NCI-H345 (cell line): Measurements from ENCODE around the gene NUDT1.

Experiments
- DNase-seq: peaks from one replicate; lab custom pipeline; 2025; lab: John Stamatoyannopoulos, UW

Gene NUDT1

DNA sequence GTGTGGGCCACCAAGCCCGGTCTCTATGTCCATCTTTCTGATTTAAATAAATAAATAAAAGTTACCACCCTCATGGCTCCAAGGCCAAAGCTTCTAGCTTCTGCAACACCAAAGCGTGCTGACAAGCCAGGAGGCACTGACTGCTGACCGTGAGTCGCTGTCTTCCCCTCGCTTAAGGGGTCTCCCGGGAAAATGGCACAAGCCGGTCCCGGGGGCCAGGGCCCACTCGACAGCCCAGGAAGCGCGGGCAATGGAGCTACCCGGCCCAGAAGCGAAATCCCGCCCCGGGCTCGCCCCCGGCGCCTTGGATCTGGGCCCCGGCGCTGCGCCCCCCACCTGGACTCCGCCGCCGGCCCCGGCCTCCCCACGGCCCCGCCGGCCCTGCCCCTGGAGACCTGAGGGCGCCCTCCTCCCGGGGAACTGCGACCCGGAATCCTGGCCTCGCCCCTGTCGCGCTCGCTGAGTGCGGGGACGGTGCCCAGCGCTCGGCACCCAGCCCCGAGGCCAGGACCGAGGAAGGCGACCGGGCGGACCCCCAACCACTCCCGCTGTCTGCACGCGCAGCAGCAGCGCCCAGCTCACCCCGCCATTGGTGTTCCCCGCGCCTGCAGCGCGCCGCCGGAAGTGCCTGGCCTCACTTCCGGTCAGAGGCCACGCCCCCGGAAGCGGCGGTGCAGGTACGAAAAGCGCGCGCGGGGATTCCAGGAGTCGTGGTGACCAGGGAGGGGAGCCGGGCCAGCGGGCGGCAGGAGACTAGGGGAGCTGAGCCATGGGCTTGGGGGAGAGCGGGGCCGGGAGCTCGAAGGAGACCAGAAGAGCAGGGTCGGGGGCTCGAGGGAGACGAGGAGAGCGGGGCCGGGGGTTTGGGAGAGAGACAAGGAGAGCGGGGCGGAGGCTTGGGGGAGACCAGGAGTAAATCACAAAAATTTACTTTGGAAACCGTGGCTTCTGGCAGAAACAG lies at the start of gene NUDT1, which contains the start of gene MRM2:
NUDT1 (plus strand) TSS at position 647 of the 961 bp plus-strand sequence. CDS start 2,349 bp downstream, outside the sequence.
MRM2 (minus strand) TSS at position 626 of the 961 bp plus-strand sequence; CDS start at position 590, 36 bp downstream.
- peak; percentile 79 for DNase-seq

DNA sequence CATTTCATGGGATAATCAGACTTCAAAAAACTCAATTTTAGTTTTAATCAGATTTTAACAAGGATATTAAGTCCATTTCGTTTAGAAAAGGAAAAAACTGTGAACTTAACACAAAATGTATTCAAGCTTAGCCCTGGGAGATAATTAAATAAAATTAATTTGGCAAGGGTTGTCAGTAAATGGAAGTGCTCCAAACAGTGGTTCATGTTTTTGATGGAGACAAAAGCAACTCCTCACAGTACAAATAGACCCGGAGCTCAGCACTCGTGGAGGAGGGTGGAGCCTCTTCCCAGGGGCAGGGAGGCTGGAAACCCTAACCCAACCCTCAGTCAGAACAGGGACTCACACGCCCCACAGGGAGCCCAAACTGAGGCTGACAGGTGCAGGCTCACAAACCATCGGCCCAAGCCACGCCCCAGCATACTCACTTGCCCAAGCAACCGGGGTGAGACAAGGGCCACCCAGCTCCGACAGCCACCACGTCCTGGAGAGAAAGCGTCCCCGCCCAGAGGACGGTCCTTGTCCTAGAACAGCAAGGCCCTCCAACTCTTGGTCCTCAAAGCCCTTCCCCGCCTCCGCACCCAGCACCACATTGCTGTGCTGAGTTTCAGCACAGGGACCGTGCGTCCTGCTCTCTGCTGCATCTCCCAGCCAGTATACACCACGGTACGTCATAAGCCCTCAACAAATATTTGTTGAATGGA lies 49.0 kb upstream of the NUDT1 start:
- DNase-seq: peak; percentile 85

DNA sequence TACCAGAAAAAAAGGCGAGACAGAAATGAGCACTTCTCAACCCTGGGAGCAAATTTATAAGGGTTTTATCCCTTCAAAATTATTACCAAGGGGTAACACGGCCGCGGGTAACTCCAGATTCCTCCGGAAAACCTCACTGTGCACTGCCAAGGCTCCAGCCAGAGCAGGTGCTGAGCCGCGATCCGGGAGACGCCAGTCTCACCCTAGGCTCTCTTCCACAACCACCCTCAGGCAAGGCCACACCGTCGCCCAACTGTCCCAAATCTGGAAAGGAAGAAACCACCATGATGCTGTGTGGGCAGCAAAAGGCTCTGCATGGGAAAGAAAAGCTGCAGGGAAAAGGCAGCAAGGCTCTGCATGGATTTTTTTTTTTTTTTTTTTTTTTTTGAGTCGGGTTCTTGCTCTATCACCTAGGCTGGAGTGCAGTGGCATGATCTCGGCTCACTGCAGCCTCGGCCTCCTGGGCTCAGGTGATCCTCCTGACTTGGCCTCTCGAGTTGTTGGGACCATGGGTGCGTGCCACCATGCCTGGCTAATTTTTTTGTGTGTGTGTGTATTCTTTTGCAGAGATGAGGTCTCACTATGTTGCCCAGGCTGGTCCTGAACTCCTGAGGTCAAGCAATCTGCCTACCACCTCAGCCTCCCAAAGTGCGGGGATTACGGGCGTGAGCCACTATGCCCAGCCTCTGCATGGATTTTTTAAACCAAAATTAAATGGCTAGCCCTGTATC lies 48.3 kb upstream of the NUDT1 start:
- DNase-seq: no peak

DNA sequence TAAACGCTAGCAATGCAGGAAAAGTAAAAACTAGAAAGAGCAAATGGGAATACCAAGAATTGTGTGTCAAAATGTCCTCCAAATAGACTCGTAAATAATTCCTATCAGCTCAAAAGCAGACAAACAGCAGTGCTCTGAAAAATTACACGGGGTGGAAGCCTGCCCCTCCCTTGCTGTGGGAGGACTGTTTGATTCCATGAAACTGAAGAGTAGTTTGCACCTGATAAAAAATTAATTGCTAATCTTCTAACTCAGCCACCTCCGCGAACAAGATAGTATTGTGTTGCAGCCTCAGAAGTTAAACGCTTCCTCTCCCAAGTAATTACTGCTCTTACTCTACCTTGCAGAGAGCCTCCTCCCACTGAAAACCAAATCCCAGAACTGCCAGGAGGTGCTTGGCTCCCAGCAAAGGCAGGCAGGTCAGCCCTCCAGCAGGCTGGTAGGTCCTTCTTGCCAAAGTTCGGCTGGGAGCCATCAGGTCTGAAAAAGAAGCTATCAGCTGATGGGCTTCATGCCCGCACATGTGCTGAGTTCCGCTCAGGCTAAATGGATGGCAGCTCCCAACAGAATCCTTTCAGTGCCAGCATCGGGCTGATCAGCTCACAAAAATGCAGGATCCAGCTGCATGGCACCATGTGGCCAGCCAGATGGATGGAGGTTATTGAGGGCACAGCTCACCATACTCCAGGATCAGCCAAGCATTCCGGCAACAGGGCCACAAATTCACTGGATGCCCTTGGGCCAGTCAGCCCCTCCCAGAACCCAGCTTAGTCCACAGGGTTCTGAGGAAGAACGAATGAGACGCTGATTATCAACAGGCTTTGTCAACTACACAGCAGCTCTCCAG lies 46.4 kb upstream of the NUDT1 start:
- peak; percentile 66 for DNase-seq

DNA sequence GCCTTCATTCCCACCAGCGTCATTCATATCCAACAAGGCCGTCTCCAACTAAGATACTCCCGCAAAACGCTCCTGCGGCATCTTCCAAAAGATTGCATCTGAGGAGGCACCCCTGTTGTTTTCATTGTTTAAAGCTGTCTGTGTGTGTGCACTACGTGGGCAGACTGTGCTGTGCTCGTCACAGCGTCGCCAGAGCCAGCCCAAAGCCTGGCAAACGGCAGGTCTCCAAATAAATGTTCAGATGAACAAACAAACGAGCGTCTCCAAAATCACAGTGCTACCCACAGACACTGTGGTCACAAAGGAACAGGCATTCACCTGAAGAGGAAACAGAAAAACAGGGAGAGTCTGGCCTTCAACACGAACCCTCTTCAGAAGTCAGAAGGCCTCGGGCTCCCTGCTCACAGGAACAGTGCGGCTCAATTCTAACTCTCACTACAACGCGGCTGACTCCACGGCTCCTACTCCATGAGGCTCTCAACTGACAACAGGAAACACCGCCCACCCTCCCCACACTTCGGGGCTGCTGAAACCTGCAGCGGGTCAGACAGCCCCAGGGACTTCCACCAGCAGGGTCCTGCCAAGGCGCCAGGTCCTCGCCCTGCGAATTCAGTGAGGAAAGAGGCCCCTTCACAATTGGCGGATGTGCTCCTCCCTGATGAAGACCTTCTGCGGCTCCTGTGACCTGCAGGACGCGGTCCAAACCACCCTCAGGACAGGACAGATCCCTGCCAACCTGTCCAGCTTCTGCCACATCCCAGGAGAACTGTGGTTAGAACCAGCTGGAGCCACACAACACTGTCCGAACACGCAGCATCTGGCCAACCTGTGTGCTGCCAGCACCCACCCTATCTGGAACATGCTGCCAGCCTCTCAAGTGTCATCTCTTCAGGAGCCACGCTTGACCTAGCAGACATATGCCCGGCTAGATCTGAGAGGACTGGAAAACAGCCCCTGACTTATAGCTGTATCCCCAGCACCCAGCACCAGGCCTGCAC lies 45.3 kb upstream of the NUDT1 start:
- DNase-seq: peak; percentile 48

DNA sequence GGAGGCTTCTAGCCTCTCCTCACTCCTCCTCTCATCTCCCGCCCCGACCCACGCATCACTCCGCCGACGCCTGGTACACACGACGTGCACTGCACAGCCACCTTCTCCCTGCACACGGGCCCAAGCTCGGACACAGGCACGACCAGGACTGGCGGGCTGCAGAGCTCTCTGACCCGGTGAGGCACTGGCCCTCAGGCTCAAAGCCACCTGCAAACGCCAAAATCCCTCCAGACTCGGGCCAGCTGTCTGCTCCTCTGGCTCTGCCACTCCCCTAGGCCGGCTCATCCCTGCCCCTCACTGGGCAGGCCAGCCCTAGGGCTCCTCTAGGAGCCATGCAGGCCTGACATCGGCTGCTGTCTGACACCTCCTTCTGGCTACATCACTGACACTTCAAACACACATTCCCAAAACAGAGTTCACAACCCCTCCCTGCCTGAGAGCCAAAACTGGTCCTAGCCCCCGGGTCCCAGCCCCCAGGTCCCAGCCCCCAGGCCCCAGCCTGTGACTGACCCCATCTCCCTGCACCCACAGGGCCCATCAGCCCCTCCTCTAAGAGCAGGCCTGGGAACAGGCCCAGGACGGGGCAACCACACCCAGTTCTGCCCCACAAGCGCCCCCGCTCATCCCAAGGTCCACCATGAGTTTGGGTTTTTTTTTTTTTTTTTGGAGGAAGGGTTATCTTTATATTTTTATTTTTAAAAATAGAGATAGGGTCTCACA lies 44.4 kb upstream of the NUDT1 start:
- DNase-seq: no peak

DNA sequence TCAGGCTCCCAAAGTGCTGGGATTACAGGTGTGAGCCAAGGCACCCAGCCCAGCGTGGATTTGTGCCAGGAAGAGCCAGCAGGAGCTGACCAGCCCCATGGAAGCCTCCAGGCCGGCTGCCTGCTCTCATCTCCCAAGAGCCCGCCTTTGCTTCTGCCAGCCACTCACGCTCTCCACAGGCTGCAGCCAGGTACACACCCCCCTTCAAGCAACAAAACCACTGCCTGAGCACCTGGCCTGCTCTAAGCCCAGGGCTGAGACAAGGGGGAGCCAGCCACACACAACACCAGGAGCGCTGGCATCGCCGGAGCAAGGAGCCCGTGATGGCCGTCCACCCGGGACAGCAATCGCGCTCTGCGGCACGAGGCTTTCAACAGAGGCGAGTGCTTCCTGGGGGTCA lies 43.8 kb upstream of the NUDT1 start:
- DNase-seq: peak; percentile 89

DNA sequence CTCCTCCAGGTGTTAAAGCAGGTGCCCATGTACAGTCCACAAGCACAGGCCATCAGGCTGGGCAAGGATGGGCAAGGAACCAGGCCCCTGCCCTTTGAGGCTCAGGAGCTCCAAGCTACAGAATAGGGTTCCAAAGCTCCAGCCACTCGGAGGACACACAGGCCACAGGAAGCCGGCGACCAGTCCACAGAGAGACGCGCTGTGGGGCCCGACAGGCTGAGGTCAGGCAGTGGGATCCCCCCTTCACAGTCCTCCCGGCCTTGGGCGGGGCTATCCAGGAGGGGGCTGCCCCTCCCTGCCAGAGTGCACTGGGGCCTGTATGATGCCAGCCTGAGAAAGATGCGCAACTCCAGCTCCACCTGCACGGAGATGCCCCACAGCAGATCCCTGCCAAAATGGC lies 43.3 kb upstream of the NUDT1 start:
- no peak for DNase-seq

DNA sequence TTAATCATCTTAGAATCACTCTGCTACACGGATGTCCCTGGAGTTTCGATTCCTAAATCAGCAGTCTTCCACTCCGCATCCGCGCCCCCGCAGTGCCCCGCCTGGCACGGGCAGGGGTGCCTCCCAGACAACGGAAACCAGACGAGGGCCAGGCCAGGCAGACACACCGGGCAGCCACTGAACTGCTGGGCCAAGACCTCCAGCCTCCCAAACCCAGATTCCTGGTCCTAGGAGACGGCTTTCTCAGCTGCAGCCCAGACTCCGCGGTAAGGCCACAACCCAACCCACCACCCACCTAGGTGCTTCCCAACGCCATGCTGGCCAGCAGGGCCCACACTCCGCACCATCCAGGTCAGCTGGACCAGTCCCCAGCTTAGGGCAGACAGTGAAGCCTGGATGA lies 42.5 kb upstream of the NUDT1 start:
- no peak for DNase-seq

DNA sequence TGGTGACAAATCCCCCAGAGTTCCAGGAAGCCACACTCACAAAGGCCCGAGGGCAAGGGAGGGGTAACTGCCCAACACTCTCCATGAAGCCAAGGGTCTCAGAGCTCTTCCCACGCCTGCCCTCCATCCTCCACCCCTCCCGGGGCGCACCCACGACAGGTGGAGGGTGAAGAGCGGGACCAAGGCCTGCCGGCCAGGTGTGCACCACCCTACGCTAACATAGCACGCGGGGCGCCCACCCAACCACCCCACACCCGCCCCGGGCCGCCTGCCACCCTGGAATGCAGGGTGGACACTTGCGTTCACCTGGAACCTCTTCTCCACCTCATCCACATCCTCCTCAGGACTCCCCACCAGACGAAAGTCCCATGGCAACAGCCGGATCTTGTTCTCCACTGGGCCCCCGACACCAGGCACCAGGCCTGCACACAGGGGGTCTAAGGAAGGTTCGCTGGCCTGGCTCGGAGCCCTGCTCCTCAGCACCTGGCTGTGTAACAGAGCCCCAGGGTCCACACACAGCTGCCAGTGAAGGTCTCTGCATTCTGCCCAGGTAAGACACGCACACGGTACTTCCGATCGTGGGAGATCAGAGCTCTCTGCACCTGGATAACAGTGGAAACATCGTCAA lies 42.0 kb upstream of the NUDT1 start:
- DNase-seq: no peak

DNA sequence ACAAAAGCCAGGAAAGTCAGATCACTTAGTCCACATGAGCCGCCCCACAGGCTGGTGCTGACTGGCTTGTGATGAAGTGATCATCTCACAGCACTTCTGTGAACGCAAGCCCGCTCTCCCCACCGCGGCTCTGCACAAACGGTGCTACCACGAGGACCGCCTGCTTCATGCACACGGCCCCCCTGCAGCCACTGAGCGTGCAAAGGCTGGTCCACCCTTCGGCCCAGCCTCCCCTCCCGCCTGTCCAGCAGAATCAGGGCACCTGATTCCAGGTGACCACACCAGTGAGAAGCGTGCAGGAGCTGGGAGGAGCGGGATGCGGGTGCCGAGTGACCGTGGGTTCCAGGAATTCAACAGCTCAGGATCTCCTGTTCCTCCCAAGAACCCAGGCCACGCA lies 41.4 kb upstream of the NUDT1 start:
- DNase-seq: no peak

DNA sequence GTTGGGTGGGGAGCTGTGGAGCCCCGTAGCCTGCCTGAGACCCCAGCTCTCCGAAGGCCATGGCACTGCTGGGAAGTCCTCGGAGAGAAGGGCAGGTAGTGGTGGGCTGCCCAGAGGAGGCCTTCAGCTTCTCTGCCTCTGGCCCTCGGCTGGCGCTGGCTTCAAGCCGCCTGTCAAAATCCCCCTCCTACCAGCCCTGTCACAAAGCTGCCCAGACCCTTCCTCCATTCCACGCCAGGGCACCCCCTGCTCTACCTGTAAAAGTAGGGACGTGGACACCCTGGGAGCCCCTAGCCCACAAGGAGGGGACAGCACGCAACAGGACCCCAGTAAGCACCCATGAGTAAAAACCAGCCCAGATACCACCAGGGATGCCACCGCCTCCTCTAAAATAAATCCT lies 40.9 kb upstream of the NUDT1 start:
- DNase-seq: no peak

DNA sequence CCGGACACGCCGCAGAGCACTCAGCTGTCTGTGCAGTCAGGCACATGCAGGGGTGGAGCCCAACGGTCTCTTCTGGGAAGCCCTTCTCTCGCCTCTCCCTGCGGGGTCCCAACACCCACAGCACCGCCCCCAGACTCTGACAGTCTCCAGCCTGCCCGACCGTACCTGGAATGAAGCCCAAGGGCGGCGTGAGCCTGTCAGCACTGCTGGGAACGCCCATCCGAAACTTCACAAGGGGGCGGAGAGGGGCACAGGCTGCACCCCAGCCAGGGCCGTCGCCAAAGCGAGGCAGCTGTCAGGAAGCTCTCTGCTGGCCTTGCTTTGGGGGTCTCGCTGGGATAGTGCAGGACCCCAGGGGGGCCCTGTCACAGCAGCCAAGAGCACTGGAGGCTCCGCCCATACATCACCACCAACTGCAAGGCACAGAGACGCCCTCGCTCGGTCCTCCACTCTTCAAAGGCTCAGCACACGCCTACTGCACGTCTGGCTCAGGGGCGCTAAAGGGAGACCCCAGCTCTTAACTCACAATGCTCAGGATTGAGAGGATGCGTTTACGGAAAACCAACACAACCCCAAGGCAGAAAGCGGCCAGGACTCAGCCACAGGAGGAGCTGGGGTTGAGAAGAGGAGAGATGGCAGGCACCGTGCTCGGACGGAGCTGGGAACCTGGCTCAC lies 40.2 kb upstream of the NUDT1 start:
- DNase-seq: no peak

DNA sequence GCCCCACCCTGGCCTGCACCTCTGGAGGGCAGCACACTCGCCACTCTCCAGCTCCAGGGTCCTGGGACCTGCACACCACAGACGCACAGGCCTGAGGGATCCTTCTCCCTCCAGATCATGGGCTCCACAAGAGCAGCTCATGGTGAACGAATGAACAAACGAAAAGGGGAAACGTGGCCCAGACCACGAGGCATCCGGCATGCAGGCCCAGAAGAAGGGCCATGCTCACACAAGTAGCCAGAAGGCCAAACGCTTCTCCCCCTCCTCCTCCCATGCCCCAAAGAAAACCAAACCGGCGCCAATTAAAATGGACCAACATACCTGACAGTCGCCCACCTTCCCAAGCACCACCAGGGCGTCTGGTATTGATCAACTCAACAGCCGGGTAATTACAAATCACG lies 39.7 kb upstream of the NUDT1 start:
- no peak for DNase-seq

DNA sequence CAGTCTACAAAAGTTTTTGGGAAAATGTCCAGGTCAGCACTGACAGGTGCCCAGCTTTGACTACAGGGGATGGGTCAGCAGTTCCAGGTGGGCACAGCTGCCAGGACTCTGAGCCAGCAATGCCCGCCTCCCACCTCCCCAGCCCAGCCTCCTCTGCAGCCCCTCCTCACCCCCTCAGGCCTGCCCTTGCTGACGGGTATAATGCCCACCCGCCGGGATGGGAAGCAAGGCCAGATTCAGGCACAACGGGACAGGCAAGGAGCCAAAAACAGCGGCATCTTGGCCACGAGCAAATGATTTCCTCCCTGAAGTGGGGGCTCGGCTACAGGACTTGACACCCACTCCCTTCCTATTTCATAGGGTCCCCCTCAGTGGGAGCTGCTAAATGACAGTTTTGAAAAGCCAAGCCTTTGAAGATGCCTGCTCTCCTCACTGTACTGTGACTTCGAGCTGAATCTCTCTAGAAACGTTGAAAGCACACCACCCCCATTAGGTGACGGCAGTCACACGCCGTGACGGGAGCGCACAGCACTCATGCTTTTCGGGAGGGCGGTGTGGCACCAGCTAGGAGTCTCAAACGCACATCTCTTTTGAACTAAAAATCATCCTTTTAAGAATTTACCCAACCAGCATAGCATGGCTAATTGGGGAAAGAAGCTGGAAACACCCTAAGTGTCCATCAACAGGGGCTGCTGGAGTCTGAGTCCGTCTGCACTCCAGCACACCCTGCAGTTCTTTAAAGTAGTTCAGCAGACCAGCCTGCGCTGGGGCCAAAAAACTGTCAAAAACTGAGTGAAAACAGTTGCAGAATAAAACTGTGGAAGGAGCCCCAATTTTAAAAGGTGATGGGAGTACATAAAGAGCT lies 38.9 kb upstream of the NUDT1 start:
- no peak for DNase-seq

DNA sequence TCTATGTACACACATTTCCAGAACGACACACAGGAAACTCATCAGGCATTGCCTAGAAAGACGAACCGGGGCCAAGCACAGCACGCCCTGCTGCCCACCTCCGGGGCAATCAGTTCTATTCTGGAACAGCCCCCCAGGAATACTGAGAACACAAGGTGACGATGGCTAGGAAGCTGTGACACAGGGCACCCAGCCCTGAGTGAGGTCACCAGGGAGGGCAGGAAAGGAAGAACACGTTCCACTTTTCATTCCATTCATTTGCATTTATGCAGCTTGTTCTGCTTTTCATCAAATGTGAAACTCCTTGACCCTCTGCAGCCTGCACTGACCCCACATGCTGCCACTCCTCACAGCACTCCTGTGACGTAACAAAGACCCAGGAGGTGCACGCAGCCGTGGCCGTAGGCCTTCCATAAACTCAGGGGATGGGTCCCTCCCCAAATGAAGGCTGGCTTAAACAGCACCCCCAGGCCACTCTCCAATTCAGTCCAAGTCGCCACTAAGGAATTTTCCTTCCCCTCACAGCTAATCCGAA lies 38.2 kb upstream of the NUDT1 start:
- no peak for DNase-seq

DNA sequence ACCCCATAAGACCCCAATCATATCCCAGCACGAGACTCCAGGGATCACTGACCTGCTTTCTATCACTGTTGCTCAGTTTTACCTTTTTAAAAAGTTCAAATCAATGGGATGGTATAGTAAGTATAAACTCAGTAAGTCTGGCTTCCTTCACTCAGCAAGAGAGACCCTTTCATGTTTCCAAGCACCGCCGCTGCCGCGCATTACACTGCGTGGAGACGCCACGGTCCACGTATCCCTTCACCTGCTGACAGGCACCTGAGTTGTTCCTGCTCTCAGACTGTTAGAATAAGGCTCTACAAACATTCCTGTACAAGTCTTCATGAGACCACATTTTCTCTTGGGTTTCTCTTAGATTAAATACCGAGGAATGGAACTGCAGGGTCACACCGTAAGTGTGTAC lies 37.6 kb upstream of the NUDT1 start:
- no peak for DNase-seq
